Measurements from ENCODE around the gene NPLOC4. TPM values are rescaled to one million over a fixed set of nuclear protein-coding genes. Genes with fewer than 3 reads are reported as not detected.

NPLOC4 gene
- total and polyA plus RNA-seq, 9 of the 15 experiments (the other 6 are each of a cell fraction or from before 2014, with no cell fraction given), result 1.5 to 116 (median 64.5) TPM

DNA sequence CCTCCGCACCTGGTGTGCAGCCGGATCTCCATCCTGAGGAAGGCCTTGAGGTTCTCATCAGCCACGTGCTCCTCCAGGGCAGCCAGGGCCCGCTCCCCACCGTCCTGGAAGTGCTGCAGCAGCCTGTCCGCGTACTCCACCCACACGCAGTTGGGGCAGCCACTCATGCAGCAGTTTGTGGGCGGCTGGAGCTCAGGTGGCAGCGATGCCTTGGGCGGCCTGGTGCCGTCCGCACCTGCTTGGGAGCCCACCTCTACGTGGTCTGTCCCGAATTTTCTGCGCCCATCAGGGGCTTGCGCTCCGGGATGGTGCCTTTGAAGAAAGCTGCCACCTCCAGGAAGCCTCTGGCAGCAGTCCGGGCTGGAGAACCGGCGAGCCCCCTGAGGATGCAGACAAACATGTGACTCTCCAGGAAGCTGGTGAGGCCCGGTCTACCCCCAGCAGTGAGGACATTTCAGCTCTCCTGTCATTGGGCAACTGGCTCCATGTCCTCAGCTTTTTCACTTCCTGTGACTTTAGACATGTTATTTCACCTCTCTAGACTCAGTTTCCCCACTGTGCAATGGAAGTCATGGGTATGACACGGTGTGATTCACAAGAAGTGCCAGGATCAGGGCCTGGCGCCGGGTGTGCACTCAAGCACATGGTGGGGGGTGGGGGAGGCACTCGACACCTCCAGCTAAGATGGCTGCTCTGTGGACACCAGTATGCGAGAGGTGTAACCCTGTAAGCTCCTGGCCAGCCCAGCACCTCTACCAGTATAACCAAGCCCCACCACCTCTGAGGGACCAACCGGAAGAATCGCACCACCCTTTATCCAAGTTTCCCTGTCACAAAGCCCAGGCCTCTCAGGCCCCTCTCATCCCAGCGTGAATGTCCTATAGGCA, 28.5 kb upstream of the NPLOC4 start (continued):
- no peak for TF ChIP-seq CHD4 (IDR thresholded peaks at IDR 0.05; ENCODE audit: insufficient read depth, insufficient replicate concordance, low read depth, low read length, poor library complexity, severe bottlenecking)
- TF ChIP-seq, protein P1, sequence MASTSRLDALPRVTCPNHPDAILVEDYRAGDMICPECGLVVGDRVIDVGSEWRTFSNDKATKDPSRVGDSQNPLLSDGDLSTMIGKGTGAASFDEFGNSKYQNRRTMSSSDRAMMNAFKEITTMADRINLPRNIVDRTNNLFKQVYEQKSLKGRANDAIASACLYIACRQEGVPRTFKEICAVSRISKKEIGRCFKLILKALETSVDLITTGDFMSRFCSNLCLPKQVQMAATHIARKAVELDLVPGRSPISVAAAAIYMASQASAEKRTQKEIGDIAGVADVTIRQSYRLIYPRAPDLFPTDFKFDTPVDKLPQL (IDR thresholded peaks at IDR 0.05; ENCODE audit: extremely low read depth, insufficient read length), result no peak
- no peak for TF ChIP-seq RB1 (IDR thresholded peaks at IDR 0.05; ENCODE audit: low read depth)
- peak; percentile 79 for TF ChIP-seq ELF4 (CRISPR knock-in tag; IDR thresholded peaks at IDR 0.05)
- TF ChIP-seq ZNF830 (CRISPR knock-in tag; IDR thresholded peaks at IDR 0.05), result no peak
- no peak for TF ChIP-seq MCM2 (IDR thresholded peaks at IDR 0.05; ENCODE audit: low read depth)
- no peak for TF ChIP-seq BRD4 (IDR thresholded peaks at IDR 0.05)
- TF ChIP-seq ESRRA (IDR thresholded peaks at IDR 0.05; ENCODE audit: borderline replicate concordance, low read depth), result no peak
- TF ChIP-seq HES1 (IDR thresholded peaks at IDR 0.05; ENCODE audit: low read depth), result no peak
- TF ChIP-seq EGR1 (conservative IDR thresholded peaks at IDR 0.05), result peak; percentile 65
- no peak; a peak in 1 of 4 replicates for TF ChIP-seq MLLT1 (IDR thresholded peaks at IDR 0.05)
- TF ChIP-seq BCOR (IDR thresholded peaks at IDR 0.05), result no peak
- TF ChIP-seq FOXK1 (CRISPR knock-in tag; IDR thresholded peaks at IDR 0.05; ENCODE audit: borderline replicate concordance), result no peak
- no peak for TF ChIP-seq HCFC1 (IDR thresholded peaks at IDR 0.05; ENCODE audit: low read depth, low read length)
- TF ChIP-seq, protein P2, sequence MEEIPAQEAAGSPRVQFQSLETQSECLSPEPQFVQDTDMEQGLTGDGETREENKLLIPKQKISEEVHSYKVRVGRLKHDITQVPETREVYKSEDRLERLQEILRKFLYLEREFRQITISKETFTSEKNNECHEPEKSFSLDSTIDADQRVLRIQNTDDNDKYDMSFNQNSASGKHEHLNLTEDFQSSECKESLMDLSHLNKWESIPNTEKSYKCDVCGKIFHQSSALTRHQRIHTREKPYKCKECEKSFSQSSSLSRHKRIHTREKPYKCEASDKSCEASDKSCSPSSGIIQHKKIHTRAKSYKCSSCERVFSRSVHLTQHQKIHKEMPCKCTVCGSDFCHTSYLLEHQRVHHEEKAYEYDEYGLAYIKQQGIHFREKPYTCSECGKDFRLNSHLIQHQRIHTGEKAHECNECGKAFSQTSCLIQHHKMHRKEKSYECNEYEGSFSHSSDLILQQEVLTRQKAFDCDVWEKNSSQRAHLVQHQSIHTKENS (CRISPR knock-in tag; IDR thresholded peaks at IDR 0.05), result no peak
- TF ChIP-seq RBM34 (IDR thresholded peaks at IDR 0.05; ENCODE audit: borderline replicate concordance, insufficient read depth, low read length), result no peak
- TF ChIP-seq ZNF592 (IDR thresholded peaks at IDR 0.05), result peak; percentile 100
- TF ChIP-seq MAFF (IDR thresholded peaks at IDR 0.05; ENCODE audit: low read length), result no peak
- TF ChIP-seq FOS (IDR thresholded peaks at IDR 0.05; ENCODE audit: extremely low read depth, insufficient read length), result no peak
- TF ChIP-seq SNAPC5 (CRISPR knock-in tag; IDR thresholded peaks at IDR 0.05), result no peak

Data from K562 (cell line).